ENCODE measurements around the gene LCNL1. TPM values are rescaled to one million over a fixed set of nuclear protein-coding genes. Genes with fewer than 3 reads are reported as not detected.

The LCNL1 gene
- total RNA-seq, 1 donor from 2014 or later = not detected

DNA sequence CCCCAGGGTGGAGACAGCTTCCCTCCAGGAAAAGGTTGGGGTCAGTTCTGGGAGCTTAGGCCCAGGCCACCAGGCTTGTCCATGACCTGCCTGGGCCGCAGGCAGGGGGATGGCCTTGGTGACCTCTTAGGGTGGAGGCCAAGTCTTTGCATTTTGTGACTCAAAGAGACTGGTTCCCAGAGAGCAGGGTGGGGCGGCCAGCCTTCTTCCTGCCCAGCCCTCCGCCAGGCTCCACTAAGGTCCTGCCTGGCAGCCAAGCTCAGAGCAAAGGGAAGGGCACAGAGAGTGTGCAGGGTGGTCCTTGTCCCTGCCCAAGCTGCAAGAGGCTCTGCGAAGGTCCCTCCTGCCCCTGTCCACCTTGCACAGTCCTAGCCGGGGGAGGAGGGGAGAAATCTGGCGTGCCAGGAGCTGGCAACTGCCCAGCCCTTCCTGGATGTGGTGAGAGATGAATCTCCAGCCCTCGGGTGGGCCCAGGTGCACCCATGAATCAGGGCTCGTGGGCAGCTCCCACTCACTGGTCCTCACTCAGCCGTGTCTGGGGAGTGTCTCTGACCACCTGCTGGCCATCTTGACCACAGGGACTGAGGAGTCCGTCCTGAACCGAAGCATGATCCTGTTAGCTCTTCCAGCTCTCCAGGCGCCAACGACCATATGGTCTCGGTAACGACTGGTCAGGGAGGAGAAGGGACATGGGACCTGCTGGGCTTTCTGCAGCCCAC lies 7.8 kb upstream of the LCNL1 start:
- TF ChIP-seq, protein P1, sequence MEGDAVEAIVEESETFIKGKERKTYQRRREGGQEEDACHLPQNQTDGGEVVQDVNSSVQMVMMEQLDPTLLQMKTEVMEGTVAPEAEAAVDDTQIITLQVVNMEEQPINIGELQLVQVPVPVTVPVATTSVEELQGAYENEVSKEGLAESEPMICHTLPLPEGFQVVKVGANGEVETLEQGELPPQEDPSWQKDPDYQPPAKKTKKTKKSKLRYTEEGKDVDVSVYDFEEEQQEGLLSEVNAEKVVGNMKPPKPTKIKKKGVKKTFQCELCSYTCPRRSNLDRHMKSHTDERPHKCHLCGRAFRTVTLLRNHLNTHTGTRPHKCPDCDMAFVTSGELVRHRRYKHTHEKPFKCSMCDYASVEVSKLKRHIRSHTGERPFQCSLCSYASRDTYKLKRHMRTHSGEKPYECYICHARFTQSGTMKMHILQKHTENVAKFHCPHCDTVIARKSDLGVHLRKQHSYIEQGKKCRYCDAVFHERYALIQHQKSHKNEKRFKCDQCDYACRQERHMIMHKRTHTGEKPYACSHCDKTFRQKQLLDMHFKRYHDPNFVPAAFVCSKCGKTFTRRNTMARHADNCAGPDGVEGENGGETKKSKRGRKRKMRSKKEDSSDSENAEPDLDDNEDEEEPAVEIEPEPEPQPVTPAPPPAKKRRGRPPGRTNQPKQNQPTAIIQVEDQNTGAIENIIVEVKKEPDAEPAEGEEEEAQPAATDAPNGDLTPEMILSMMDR (IDR thresholded peaks at IDR 0.05; ENCODE audit: unreplicated experiment) = no peak
- Mint-ChIP-seq H3K4me3 (ENCODE audit: low read depth) (no peak overlapping the region), H3K9me3 (ENCODE audit: low read depth) (no peaks in the 10 kb centered on the region), H3K27ac (no peak overlapping the region), H3K4me1 (ENCODE audit: low read depth) (no peaks in the 10 kb centered on the region), H3K36me3 (ENCODE audit: insufficient read depth) (no peaks in the 10 kb centered on the region), H3K27me3 (peaks cover 15% of the 10 kb centered on the region)
- DNase-seq (ENCODE audit: low spot score, unreplicated experiment) = no peak

DNA sequence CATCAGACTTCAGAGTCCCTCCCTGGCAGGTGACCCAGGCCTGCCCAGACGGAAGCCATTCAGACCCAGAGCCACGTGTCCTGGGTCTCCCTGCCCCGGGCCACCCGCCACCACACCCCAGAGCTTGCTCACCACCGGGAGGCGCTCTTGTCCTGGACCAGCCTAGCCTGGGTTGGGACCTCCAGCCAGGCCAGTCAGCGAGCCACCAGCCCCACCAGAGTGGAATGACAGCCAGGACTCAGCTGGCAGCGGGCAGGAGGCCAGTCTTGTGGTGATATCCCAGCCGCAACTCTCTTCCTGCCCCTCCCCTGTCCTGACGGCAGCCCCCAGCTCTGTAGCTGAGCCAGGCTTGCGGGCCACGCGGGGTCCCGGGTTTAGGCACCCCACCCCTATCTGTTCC lies 7.1 kb upstream of the LCNL1 start:
- Mint-ChIP-seq H3K4me3 (ENCODE audit: low read depth) (no peak overlapping the region), H3K9me3 (ENCODE audit: low read depth) (no peaks in the 10 kb centered on the region), H3K36me3 (ENCODE audit: insufficient read depth) (no peaks in the 10 kb centered on the region), H3K4me1 (ENCODE audit: low read depth) (no peaks in the 10 kb centered on the region), H3K27me3 (peaks cover 17% of the 10 kb centered on the region), H3K27ac (no peak overlapping the region)
- TF ChIP-seq, protein P1 (IDR thresholded peaks at IDR 0.05; ENCODE audit: unreplicated experiment) = peak; percentile 8
- DNase-seq (ENCODE audit: low spot score, unreplicated experiment) = no peak

DNA sequence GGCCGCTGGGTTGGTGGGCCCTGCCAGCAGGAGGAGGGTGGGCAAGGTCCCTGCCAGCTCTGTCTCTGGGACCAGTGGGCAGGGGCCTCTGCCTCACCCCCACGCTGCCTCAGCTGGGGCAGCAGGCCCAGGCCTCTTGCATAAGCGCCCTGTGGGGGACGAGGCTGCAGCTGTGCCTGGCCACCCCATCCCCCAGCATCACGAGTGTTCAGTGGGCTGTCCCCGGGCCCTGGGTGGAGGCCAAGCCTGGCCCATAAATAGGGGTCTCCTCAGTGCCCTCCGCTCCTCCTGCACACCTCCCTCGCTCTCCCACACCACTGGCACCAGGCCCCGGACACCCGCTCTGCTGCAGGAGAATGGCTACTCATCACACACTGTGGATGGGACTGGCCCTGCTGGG lies 5.6 kb upstream of the LCNL1 start, which contains the start of gene PTGDS:
TSS of gene PTGDS (plus strand) at position 282 of the 400 bp plus-strand sequence. CDS start at position 357, 75 bp downstream.
- Mint-ChIP-seq H3K9me3 (ENCODE audit: low read depth) (no peaks in the 10 kb centered on the region), H3K36me3 (ENCODE audit: insufficient read depth) (no peaks in the 10 kb centered on the region), H3K4me3 (ENCODE audit: low read depth) (peak within 1 kb of the TSS; percentile 24)

DNA sequence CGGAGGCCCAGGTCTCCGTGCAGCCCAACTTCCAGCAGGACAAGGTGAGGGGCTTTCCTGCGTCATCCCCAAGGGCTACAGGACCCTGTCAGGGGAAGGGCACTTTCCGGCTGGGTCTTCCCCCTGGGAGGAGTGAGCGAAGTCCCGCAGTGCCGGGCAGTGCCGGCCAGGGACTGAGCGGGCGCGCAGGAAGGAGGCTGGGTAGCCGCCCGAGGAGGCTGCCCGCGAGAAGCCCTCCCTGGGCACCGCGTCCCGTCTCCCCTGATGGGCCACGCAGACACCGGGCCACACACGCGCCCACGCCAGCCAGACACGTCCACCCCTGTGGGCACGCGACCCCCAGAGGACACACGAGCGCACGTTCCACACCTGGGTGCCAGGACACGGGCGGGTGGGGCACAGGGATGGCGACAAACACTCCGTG lies 5.1 kb upstream of the LCNL1 start:
- H3K4me1 Mint-ChIP-seq (ENCODE audit: low read depth) = no peaks in the 10 kb centered on the region
- H3K27ac Mint-ChIP-seq = no peak overlapping the region
- no peak for DNase-seq (ENCODE audit: low spot score, unreplicated experiment)
- peak overlapping the region; percentile 24 for H3K4me3 Mint-ChIP-seq (ENCODE audit: low read depth)
- H3K36me3 Mint-ChIP-seq (ENCODE audit: insufficient read depth) = no peaks in the 10 kb centered on the region
- no peaks in the 10 kb centered on the region for H3K9me3 Mint-ChIP-seq (ENCODE audit: low read depth)
- TF ChIP-seq, protein P1 (IDR thresholded peaks at IDR 0.05; ENCODE audit: unreplicated experiment) = no peak
- peaks cover 20% of the 10 kb centered on the region for H3K27me3 Mint-ChIP-seq

More for the DNA sequence above, 5.6 kb upstream of the LCNL1 start, which contains the start of gene PTGDS:
- H3K4me1 Mint-ChIP-seq (ENCODE audit: low read depth) = no peaks in the 10 kb centered on the region
- TF ChIP-seq, protein P1 (IDR thresholded peaks at IDR 0.05; ENCODE audit: unreplicated experiment) = no peak
- H3K27ac Mint-ChIP-seq = no peak within 1 kb of the TSS
- no peak for DNase-seq (ENCODE audit: low spot score, unreplicated experiment)
- peaks cover 20% of the 10 kb centered on the region for H3K27me3 Mint-ChIP-seq

DNA sequence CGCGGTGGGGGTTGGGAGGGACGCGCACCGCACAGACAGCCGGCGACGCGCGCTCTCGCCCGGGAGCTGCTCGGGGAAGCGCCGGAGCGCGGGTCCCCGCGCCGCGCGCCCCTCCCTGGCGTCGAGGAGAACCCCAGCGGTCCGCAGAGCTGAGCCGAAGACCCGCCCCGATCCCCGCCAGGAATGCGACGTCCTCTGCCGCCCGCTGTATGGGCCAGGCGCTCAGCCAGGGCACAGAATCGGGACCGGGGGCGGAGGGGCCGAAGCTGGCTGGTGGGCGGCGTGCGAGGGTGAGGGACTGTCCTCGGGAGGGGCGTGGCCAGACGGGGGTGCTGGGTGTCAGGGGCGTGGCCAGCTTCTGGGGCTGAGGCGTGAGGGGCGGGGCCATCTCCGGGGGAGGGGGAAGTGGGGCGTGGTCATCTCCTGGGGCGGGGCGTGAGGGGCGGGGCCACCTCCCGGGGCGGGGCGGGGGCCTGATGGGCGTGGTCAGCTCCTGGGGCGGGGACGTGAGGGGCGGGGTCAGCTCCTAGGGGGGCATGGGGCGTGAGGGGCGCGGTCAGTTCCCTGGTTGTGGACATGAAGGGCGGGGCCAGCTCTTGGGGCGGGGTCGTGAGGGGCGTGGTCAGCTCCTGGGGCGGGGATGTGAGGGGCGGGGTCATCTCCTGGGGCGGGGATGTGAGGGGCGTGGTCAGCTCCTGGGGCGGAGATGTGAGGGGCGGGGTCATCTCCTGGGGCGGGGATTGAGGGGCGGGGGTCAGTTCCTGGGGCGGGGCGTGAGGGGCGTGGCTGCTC lies 4.5 kb upstream of the LCNL1 start:
- H3K4me3 Mint-ChIP-seq (ENCODE audit: low read depth) = no peak overlapping the region

More for the DNA sequence above, 4.5 kb upstream of the LCNL1 start:
- TF ChIP-seq, protein P1 (IDR thresholded peaks at IDR 0.05; ENCODE audit: unreplicated experiment) = no peak
- DNase-seq (ENCODE audit: low spot score, unreplicated experiment) = no peak
- H3K9me3 Mint-ChIP-seq (ENCODE audit: low read depth) = no peaks in the 10 kb centered on the region
- H3K27me3 Mint-ChIP-seq = peaks cover 20% of the 10 kb centered on the region
- no peaks in the 10 kb centered on the region for H3K4me1 Mint-ChIP-seq (ENCODE audit: low read depth)
- no peak overlapping the region for H3K27ac Mint-ChIP-seq
- no peaks in the 10 kb centered on the region for H3K36me3 Mint-ChIP-seq (ENCODE audit: insufficient read depth)

All from progenitor cell of endocrine pancreas (in vitro differentiated cells).